Activated CD8-positive, alpha-beta memory T cell treated with anti-CD3 and anti-CD28 coated beads for 48 hours (primary cell): ENCODE measurements around the gene GLI1.
"Not testable (repeated sequence)": the region's sequence is repeated elsewhere in the genome, so short reads cannot be mapped to it uniquely, and the experiment has no call there.

ENCODE experiments used
- DNase-seq, 3 experiments: peaks; one replicate each; pipeline ENCODE4 v3.0.0-alpha.2; 2020; ENCODE audit warnings: low read depth in 2 of 3, low spot score in 2 of 3

GLI1 gene

DNA sequence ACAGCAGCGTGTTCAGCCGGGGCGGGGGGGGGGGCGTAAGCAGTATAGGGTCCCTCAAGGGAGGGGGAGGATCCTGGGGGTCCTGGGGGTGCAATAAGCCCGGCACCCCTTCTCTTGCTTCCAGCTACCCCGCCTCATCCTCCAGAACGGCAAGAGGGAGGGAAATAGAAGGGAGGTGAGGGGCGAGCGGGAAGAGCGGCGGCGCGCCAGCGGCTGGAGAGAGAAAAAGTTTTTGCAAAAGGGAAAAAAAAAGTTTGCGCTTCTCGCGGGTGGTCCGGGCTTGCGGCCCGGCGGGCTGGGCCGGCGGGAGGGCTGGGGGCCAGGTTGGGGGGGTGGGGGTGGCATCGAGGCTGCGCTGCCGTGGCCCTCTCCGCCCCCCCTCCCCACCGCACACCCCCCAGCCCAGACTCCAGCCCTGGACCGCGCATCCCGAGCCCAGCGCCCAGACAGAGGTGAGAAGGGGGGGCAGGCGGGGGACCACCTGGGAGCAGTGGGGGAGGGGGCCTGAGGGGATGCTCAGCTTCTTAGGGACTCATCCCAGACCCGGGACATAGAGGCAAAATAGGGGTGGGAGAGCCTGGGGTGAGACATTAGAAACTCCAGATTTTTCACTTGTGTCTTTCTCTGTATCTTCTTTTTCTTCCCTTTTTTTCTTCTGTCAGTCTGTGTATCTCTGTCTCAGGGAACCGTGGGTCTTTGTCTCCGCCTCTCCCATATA lies at the start of gene GLI1:
GLI1 (plus strand) TSS at position 36 of the 718 bp plus-strand sequence. CDS start 3,907 bp downstream, outside the sequence.
- no peak for DNase-seq

GRCh38 chr12:57410534-57410933 lies 49.1 kb upstream of the GLI1 start:
- DNase-seq = no peak

DNA sequence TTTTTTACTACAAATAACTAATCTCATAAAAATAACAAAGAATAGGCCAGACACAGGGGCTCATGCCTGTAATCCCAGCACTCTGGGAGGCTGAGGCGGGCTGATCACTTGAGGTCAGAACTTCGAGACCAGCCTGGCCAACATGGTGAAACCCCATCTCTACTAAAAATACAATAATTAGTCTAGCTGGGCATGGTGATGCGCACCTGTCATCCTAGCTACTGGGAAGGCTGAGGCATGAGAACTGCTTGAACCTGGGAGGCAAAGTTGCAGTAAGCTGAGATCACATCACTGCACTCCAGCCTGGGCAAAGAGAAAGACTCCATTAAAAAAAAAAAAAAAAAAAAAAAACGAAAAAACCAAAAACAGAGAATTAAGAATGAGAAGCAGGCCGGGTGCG lies 45.4 kb upstream of the GLI1 start:
- DNase-seq = not testable (repeated sequence)

DNA sequence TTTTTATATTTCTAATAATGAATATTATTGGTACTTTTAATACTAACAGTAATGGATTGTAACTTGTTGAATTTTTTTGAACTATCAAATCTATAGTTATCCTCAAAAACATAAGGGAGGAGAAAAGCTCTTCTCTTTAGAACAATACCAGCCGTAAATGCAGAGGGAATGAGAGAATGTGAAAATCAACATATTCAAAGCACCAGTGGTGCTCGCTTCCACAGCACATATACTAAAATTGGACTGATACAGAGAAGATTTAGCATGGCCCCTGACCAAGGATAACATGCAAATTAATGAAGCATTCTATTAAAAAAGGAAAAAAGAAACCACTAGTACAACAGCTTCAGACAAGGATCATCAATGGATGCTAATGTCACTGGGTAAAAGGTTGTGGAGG lies 44.5 kb upstream of the GLI1 start:
- DNase-seq = no peak

DNA sequence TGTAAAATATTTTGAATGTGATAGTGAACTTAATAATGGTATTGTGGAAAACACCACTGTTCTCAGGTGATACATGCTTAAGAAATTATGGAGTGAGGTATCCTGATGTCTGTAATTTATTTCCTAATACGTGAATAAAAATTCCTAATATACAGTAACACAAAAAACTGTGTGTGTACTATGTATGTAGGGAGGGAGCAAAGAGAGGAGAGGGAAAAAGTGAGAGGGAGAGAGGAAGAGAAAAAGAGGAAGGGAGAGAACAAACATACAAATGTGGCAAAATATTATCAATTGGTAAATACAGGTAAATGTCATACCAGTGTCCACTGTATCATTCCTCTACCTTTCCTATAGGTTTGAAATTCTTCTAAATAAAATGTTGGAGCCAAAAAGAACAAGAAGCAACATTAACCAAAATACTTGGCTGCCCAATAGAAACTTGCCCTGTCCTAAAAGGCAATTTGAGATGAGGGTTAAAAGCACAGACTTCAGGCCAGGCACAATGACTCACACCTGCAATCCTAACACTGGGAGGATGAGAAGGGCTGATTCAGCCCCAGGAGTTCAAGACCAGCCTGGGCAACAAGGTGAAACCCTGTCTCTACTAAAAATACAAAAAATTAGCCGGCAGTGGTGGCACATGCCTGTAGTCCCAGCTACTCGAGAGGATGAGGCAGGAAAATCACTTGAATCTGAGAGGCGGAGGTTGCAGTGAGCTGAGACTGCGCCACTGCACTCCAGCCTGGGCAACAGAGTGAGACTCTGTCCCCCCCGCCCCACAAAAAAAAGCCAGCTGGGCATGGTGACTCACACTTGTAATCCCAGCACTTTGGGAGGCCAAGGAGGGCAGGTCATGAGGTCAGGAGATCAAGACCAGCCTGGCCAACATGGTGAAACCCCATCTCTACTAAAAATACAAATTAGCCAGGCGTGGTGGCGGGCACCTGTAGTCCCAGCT lies 43.3 kb upstream of the GLI1 start:
- no peak for DNase-seq

GRCh38 chr12:57418255-57418654 lies 41.3 kb upstream of the GLI1 start:
- DNase-seq = no peak

DNA sequence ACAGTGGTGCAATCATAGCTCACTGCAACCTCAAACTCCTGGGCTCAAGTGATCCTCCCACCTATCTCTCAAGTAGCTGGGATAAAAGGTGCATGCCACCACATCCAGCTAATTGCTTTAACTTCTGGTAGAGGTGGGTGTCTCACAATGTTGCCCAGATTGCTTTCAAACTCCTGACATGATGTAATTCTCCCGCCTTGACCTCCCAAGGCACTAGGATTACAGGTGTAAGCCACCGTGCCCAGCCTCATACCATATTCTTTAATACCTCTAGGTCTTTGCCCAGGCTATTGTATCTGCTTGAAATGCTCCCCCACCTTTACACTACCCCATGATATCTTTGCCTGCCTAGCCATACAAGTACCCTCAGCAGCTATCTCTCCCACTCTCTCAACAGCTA lies 40.1 kb upstream of the GLI1 start:
- no peak for DNase-seq

GRCh38 chr12:57420482-57420881 lies 39.1 kb upstream of the GLI1 start:
- no peak for DNase-seq

DNA sequence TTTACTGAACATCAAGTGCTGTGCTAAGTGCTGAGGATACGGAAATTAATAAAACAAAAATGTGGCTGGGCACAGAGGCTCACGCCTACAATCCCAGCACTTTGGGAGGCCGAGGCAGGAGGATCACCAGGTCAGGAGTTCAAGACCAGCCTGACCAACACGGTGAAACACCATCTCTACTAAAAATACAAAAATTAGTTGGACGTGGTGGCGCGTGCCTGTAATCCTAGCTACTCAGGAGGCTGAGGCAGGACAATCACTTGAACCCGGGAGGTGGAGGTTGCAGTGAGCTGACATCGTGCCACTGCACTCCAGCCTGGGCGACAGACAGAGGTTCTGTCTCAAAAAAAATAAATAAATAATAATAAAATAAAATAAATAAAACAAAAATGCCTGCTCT lies 32.6 kb upstream of the GLI1 start:
- not testable (repeated sequence) for DNase-seq

- no peak for DNase-seq
Observed at GRCh38 chr12:57428965-57429364, 30.6 kb upstream of the GLI1 start.

- no peak for DNase-seq
Observed at GRCh38 chr12:57429473-57430111, 30.0 kb upstream of the GLI1 start.

DNA sequence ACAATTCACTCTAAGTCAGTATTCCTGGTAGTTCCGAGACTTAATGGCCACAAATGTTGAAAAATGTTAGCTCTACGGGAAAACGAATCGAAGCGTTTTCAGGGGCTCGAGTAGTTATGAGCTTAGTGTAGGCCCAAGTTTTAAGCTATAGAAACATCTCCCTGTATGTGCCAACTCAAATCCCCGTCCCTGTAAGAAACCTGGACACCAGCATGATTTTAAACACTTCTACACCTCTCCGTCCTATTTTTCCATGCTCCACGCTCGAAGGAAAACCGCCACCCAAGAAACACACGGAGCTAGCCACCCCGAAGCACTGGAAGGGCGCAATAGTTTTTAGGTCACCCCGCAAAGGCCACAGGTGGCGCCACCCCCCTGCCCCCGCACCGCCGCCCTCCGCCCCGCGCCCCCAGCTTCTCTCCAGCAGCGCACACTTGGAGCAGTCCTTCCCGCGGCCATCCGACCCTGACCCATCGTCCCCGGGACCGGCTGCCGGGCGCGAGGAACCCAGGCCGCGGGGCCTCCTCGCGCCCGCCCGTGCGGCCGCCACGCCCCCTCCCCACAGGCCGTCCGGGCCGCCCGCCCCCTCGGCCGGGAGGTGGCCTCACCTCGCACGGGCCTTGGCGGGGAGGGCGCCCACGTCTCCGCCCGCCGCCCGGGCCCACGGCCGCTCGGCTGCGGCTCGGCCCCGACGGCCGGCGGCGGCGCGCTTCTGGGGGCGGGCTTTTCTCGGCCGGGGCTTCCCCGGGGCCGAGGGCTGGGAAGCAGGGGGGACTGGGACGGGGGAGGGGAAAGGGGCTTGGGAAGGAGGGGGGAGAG lies 29.3 kb upstream of the GLI1 start:
- DNase-seq = peak in 1 of 3 experiments; percentile 33

- peak; percentile 90 to 93 (median 92) for DNase-seq
Observed at GRCh38 chr12:57430931-57431566, 28.5 kb upstream of the GLI1 start, which contains the start of gene R3HDM2. TSS of gene R3HDM2 (minus strand) at chr12:57431043. CDS start at chr12:57310428, 120,615 bp downstream.

DNA sequence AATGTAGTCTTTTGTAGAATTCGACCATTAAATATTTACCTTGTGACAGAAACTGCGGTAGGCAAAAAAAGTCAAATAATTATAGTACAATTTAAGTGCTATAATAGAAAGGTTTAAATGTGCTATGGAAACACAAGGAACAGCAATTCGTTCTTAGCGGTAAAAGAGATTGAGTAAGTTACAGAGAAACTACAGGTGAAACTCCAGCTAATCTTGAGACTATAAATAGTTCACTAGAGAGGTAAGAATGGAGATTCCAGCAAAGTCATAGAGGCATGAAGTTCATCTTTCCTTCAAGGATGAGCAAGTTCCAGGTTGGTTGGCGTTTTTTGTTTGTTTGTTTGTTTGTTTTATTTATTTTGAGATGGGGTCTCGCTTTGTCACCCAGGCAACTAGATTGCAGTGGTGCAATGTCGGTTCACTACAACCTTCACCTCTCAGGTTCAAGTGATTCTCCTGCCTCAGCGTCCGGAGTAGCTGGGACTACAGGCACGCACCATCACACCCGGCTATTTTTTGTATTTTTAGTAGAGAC lies 27.9 kb upstream of the GLI1 start:
- no peak for DNase-seq

DNA sequence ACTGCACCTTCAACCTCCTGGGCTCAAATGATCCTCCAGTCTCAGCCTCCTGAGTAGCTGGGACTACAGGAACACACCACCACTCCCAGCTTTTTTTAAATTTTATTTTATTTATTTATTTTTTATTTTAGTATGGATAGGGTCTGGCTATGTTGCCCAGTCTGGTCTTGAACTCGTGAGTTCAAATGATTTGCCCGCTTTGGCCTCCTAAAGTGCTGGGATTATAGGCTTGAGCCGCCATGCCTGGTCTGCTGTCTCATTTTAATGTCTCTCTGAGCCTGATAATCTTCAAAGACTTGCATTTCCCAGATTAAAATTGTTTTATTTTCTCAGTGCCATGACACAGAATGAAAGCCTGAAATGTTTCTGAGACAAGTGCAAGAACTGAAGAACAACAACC lies 26.2 kb upstream of the GLI1 start:
- no peak for DNase-seq

DNA sequence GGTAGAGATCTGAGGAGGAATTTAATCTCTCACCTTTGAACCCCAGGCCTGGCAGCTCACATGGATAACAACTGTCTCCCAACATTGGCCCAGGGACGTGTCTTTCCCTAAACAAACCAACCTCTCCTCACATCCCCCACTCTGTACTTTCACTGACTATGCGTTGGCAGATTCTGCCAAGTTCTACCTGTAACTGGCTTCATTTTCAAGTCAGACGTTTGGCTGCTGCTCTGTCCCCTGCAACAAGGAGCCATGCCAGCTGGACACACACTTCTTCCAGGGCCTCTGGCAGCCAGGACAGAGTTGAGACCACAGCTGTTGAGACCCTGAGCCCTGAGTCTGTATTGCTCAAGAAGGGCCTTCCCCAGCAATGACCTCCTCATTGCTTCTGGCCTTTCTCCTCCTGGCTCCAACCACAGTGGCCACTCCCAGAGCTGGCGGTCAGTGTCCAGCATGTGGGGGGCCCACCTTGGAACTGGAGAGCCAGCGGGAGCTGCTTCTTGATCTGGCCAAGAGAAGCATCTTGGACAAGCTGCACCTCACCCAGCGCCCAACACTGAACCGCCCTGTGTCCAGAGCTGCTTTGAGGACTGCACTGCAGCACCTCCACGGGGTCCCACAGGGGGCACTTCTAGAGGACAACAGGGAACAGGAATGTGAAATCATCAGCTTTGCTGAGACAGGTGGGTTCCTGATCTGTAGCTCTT lies 24.9 kb upstream of the GLI1 start, which contains the start of gene INHBC:
INHBC (plus strand) TSS at position 268 of the 707 bp plus-strand sequence; CDS start at position 371, 103 bp downstream.
- no peak for DNase-seq

DNA sequence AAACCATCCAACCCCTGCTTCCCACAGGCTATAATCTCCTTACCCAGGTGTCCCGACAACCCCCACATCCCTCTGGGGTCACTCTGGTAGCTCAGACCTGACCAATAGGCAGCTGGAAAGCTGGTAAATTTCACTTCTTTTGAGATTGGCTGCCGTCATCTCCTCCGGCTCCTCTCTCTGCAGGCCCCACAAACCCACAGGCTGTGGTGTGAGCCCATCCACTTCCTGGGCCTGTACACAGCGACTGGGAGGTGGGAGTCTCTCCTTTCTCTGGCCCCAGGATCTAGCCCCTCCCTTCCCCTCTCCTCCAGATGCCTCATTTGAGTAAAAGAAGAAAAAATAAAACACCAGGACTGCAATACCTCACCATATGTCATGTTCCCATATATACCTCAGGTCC lies 24.3 kb upstream of the GLI1 start:
- DNase-seq = no peak

GRCh38 chr12:57438400-57438799 lies 21.2 kb upstream of the GLI1 start:
- DNase-seq = no peak

DNA sequence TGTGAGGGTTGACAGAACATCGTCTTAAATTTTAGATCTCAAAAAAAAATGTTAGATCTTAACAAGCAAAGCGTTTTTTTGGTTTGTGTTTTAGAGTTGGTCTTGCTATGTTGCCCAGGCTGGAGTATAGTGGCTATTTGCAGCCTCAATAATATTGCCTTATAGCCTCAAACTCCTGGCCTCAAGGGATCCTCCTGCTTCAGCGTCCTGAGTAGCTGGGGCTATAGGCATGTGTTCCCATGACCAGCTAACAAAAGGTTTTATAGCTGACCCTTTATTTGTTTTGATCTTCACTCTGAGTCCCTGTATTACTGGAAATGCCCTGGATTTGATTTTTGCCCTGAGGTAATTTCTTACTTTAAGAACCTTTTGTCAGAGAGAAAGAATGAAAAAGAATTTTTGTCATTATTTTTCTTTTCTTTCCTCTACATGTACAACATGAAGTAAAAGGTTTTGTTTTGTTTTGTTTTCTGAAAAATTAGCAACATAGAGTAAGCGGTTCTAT lies 19.8 kb upstream of the GLI1 start:
- no peak for DNase-seq
